NCI-H2171 (cell line): ENCODE results near the gene MLH3.
"Not testable (repeated sequence)": the region's sequence is repeated elsewhere in the genome, so short reads cannot be mapped to it uniquely, and the experiment has no call there.

Experiments
- DNase-seq: peaks from one replicate; lab custom pipeline; 2025; lab: John Stamatoyannopoulos, UW

Gene MLH3

DNA sequence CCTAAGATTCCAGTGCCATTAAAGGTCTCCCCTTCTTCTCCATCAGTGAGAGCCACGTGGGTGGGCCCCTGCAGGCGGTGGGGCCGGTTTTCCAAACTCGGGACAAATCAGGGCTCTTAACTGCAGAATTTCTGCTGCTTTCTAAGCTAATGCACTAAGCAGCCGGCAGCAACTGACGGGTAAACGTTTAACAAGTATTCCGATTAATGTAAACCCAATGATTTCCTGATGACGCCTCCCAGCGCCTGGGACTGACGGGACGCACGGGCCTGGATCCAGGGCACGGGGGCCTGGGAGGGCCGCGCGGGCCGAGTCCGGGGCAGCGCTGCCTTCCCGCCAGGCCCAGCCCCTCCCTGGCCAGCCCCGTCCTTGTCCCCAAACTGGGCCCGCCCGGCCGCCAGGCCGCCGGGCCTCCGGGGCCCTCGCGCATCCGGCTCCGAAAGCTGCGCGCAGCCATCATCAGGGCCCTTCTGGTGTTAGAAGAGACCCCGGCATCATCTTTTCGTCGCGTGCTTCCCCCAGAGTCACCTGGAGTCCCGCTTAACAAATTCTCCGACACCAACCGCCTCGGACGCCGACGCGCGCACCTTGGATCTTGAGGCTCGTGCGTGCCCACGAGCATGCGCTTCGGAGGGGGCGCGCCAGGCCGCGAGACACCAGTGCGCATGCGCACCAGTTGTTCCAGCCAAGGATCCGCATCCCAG lies at the start of gene MLH3:
Gene MLH3, minus strand, starts transcription at position 616 of the 704 bp plus-strand sequence. CDS start 1,812 bp downstream, outside the sequence.
- peak; percentile 91 for DNase-seq

DNA sequence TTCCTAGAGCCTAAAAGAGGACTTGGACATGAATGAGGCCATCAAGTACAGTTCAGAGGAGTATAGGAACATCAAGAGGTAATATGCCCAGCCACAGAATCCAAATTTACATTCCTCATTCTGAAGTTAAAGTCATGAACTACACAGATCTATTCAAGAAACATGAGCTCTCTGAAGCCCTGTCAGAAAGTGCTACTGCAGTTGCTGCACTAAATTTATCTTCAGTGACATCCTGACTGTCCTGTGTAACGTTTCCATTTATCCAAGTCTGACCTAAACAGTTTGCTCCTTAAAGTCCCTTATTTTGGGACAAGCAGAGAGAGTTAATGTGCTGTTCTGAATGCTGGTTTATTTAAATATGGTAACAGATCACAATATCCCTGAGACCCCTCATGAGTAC lies 47.4 kb upstream of the MLH3 start:
- no peak for DNase-seq

DNA sequence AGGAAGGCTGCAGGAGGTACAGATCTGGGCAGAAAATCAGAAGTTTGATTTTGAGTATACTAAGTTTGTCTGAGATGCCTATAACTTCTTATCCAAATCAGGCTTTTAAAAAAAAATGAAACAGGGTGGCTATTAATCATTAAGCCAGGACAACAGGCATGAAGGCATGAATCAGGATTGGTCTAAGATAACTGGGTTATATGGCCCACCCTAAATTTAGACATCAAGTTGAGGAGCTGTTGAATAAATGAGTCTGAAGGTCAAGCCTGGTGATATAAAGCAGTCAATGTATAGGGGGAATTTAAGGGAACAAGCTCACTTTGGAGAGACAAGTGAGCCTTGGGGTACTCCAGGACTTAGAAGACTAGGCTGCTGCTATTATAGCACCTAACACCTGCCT lies 46.9 kb upstream of the MLH3 start:
- DNase-seq = no peak

DNA sequence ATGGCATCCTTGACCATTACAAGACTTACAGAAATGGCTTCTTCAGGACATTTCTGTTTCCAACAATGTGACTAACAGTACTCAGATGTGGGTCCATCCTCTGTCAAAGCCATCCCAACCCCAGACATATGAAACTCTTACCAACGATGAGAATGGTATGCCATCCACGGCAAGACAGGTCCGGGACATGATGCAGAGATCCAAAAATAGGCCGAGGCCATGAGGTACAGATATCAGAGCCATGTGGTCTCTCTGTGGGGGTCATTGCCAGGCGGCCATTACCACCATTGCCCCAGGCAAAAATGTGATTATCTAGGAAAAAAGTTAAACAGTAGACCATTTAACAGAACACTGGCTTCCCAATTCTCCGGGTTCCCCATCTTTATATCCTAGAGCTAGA lies 45.7 kb upstream of the MLH3 start:
- DNase-seq = no peak

DNA sequence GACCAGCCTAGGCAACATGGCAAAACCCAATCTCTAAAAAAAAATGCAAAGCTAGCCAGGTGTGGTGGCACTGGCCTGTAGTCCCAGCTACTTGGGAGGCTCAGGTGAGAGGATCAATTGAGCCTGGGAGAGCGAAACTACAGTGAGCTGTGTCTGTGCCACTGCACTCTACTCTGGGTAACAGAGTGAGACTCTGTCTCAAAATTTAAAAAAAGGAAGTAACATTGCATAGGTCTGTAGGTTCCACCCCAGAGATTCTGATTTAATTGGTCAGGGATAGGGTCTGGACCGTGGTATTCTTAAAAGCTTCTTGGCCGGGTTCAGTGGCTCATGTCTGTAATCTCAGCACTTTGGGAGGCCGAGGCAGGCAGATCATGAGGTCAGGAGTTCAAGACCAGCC lies 44.4 kb upstream of the MLH3 start:
- DNase-seq = no peak

DNA sequence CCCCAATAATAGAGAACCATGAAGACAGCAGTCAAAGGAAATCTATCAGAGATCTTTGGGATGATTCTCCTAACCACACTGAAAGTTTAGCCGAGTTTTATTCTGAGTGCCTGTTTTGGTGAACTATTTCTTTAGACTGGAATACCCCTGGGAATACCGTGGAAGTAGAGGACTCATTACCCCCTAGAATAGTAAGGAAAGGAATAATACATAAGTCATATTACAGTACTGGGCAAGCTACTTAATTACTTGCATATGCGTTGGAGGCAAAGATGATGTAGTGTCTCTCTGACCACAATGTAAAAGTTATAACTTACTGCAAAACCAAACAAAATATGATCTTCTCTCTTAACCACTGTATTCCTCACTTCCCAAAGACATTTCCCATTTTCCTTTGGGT lies 43.6 kb upstream of the MLH3 start:
- no peak for DNase-seq

DNA sequence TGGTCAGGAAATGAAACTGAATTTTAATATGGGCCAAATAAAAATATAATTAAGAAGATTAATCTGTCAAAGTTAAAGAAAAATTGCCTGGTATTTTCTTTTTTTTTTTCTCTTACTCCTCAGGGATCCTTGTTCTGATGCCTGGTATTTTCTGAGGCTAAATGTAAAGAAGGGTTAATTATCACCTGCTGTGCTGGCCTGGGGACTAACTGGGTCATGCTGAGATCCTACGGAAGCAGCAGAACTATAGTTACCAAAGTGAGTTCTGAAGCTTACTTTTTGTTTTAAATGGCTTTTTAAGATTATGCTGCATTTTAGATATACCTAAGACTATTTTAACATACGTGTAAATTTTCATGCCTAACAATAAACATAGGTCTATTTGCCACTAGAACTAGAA lies 41.4 kb upstream of the MLH3 start:
- no peak for DNase-seq

DNA sequence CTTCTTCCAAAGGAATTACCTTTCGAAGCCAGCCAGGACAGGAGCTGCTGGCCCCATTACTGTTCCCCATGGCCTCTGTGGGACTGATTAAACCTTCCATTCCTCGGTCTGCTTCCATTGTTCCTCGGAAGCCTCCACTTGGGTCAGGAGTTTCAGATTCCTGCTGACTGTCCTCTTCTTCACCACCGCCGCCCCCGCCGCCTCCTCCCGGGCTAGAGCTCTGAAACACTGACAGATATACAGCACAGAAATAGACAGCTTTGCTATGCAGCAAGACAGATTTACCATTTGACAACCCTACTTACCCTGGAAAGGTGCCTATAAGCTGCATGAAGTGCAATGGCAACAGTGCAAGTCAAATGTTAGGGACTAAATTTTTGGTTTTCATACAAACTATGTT lies 40.0 kb upstream of the MLH3 start:
- no peak for DNase-seq

DNA sequence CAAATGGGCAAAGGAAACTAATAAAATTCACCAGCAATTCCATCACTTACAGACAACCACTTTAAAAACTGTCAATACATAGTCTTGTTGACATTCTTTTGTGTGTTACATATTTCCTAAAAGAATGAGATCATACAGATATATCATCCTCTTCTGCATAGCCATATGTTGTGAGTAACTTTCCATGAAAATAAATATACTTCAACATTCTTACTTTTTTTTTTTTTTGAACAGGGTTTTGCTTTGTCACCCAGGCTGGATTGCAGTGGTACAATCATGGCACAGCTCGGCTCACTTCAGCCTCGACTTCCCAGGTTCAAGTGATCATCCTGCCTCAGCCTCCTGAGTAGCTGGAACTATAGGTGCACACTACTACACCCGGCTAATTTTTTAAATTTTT lies 39.1 kb upstream of the MLH3 start:
- no peak for DNase-seq

DNA sequence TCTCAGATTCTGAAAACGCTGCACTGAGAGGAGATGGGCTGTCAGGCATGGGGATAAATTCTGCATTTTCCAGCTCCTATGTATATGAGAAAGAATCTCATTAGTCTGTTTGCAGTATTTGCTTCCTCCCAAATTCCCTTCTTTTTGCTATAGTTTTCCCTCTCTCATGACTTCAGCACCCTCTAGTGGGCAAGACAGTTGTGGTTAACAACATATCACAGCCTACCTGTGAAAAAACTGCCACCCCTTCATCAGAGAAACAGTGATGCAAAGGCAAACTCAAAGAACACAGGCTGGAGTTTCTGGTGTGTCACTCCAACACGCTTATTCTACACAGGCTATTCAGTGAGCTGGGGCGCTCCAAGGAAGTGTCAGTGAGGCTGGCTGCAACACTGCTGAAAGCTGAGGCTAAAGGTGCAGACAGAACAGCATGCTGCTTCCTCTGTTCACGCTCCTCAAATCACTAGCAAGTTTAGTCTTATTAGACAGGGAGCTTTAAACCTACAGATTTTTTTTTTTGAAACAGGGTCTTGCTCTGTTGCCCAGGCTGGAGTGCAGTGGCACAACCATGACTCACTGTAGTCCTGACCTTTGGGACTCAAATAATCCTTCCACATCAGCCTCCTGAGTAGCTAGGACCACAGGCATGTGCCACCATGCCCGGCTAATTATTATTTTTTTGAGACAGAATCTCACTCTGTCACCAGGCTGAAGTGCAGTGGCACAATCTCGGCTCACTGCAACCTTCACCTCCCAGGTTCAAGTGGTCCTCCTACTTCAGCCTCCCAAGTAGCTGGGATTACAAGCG lies 37.5 kb upstream of the MLH3 start:
- DNase-seq = peak; percentile 68

DNA sequence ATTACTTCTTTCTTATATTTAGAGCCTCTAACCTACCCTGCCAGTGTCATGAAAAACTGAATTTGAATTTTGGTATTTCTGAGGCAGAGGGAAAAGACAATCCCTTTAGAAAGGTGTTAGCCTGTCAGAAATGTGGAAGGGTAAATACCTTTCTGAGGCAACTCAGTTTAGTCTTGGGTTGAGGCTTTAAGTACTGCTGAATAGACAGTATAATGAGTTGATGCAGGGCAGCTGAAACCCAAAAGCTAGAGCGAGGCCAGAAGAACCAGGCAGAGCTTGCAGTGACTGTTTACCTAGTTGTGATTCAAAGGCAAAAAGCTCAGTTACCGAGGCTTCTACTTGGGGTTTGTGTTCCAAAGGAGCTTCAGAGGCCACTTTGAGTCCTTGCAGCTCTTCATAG lies 36.9 kb upstream of the MLH3 start:
- DNase-seq = no peak

DNA sequence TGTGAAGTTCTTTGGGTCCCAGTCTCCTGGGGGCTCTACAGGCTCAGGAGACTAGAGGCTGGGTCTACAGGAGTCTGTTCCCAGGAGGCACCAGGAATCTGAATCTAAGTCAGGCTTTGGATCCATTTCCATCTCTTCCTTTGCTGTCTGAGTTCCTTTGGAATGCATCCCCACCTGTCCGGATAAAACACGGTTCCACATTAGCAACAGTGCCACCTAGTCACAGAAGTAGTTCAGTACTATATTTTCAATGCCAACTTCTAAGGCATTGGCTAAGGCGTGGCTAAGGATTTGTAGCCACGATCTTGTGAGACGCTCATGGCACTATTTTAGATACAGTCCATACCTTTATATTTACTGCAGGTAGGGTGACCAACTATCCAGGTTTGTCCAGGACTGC lies 33.2 kb upstream of the MLH3 start:
- DNase-seq = peak; percentile 3

DNA sequence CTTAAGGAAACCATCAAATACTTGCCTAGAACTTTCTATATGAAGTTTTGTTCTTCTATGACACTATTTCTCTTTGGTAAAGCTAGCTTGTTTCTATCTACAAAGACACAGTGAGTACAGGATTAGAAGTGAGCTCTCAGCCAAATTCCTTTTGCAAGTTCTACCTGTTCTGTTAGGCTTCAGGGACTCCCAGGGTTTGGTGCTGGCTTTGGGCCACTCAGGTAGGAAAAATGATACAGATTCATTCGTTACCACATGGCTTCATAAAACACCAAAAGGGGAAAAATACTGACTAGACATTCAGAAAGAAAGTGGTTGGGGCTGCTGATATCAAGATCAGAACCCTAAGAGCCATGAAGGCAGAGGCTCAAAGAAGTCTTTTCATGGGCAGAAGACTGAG lies 32.0 kb upstream of the MLH3 start:
- DNase-seq = no peak

DNA sequence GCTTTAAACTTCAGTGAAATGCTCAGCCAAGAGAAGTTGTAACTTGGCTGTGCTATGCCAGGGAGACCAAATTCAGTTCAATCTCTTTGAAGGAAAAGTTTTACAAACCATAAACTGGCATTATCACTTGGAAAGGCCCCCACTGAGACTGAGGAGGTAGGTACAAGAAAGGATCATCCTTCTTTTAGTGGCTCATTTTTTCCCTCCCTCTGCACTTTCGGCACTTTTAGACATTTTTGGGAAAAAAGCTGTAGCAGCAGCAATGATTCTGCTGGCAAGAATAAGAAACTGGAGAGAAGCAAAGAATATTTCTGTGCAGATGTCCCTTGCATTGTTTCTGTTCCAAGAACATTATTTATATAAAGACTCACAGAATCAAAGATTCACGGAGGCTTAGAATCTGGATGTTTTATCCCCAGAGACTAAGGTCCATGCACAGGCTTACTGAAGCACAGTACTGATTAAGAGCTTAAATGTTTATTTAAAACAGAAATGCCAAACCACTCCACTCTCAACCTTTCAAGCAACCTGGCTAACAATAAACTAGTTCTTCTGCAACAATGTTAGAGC lies 30.5 kb upstream of the MLH3 start:
- no peak for DNase-seq

DNA sequence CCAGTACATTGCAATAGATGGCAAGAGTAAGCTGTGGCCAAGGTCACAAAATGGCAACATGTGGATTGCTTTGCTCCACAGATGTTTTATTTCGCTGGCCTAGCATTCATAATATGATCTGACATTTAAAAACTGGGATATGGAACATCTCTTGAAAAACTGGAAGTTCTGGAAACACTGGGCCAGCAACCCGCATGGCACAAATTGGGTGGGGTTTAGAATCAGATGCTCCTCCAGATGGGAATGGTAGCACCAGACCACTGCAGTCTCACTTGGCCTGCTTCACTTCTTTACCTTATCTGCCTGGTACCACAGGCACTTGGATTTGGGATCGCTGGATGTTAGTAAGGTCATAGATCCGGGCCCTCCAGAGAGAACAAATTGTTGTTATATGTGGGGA lies 28.3 kb upstream of the MLH3 start:
- no peak for DNase-seq

DNA sequence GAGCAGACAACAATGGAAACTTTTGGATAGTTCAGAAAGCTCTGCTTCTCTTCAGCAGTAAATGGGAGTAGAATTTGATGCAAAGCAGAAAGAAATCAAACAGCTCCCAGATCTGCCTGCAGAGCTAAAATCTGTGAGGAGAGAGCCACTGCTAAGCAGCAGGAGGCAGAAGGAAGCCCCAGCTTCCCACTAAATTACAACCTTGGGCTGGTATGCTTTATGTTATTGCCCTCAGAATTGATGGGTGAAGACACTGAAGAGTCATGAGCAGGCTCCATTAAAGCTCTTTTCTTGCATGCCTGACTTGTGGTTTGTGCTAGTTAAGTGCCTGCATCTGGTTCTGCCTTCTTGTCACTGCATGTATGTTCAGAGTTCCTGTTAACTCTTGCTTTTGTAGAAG lies 26.5 kb upstream of the MLH3 start:
- DNase-seq = no peak

DNA sequence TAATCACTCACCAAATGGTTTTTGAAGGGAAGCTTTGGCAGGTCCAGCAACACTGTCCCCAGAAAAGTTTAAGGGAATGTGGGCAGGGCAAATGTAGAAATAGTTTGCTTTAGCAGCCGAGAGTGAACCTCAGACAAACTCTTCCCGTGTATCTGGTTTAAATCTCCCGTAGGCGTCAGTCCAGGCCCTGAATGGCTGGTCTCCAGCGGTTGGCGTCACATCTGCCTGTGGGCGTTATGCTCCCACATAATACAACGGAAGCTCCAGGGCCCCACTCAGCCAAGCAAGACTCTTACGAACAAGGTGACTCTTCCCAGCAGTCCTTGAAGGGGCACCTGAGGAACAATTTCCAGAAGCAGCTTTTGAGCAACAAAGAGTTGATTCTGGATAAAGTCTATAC lies 19.1 kb upstream of the MLH3 start:
- no peak for DNase-seq

DNA sequence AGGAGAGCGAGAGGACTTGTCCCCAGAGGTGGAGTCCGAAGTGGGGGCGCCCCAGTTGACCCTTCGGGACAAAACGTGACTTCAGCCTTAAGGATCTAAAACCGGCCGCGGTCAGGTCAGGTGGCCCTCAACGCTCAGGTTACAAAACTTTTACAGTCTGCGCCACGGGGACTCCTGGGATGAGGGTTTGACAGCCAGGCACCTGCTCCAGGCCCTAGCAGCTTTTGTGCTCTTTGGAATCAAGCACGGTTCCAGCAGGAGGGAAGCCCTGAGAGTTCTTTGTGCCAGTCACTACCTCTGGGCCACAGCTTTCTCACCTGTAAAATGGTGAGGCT lies 18.5 kb upstream of the MLH3 start:
- DNase-seq = peak; percentile 17

DNA sequence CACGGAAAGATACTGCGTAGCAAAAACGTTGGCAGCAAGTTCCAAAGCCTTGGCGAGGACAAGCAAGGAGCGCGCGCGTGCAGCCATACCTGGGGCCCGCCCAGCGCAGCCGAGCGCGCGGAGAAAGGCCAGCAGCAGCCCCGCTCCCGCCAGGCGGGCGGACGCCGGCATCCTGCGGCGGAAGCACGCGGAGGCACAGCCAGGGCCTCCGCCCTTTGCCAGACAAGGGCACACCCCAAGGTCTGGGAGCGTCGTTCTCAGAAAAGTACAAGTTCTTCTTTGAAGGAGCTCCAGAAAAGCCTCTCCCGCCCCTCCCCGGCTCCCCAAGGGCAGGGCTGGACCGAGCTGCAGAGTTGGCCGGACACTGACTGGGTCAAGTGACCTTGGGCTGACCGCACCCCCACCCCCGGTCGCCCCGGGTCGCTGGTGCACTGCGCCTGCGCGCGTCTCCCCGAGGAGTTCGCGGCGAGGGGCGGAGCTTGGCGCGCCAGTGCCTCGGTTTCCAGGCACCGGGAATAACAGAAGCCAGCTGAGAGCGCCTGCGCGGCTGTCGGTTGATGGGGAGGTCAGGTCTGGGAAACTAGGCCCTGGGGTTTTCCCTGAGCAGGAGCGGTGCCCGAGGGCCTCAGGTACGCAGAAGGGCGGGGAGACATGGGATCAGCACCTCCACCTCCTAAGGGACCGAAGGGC lies 18.0 kb upstream of the MLH3 start, which contains the start of gene ZC2HC1C:
Gene ZC2HC1C, plus strand, starts transcription at position 521 of the 690 bp plus-strand sequence. CDS start 933 bp downstream, outside the sequence.
- DNase-seq = peak; percentile 95

DNA sequence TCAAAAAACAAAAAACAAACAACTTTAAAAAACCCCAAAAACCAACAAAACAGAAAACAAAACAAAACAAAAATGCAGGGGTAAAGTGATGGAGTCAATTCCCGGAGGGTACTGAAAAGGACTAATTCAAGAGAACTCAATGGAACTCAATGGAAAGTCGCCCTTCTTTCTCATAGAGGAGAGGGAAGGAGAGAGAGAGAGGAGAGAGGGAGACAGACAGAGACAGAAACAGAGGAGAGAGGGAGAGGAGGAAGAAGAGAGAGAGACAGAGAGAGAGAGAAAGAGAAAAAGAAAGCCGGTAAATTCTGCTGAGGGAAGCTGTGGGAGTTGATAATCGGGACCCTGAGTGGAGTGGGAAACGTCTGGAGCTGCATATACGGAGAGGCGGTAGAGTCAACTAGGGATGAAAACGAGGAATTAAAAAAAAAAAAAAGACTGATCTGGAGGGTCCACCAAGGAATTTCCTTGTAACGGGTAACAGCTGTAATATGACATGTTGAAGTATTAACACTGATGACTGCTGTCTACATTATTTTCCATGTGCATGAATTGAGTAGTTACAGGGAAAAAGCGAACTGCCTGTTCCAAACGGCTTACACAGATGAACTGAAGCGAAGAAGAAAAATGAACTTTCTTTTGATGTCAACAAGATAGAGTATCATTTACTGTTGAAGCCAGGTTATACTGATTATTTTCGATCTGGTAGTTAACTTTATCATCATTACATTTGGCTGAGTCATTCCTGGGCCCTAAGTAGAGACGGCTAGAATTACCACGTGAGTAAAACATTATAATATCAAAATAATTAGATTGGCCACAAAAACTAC lies 17.2 kb upstream of the MLH3 start:
- DNase-seq = no peak

DNA sequence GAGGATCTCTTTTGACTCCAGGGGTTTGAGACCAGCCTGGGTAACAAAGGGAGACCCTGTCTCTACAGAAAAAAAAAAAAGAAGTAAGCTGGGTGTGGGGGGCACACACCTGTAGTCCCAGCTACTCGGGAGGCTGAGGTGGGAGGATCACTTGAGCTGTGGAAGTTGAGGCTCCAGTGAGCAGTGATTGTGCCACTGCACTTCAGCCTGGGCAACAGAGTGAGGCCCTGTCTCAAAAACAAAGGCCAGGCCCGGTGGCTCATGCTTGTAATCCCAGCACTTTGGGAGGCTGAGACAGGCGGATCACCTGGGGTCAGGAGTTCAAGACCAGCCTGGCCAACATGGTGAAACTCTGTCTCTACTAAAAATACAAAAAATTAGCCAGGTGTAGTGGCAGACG lies 16.5 kb upstream of the MLH3 start:
- DNase-seq = not testable (repeated sequence)

DNA sequence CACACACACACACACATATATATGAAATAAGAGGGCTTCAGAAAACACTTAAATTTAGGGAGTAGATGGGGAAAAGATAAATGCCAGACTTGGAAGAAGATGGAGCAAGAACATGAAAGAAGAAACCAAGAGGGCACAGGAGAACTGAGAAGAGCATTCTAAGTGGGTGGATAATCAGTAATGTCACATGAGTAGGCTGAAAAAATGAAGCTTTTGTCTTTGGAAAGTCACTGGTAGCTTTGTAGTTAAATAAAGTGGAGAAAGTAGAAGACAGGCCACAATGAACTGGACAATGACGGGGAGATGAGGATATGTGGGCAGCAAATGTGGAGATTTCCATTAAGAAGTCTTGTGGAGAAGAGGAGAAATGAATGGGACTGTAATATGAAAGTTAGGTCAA lies 15.9 kb upstream of the MLH3 start:
- DNase-seq = no peak
